Kidney tubule cell (primary cell): ENCODE measurements around the gene TRIM65.
A peak's percentile ranks its signal among the peaks of the same experiment; 100 is the strongest.

Experiments used
- DNase-seq: peaks from one replicate; pipeline ENCODE4 v3.0.0-alpha.2; 2018; ENCODE audit warnings: low spot score

Gene TRIM65

DNA sequence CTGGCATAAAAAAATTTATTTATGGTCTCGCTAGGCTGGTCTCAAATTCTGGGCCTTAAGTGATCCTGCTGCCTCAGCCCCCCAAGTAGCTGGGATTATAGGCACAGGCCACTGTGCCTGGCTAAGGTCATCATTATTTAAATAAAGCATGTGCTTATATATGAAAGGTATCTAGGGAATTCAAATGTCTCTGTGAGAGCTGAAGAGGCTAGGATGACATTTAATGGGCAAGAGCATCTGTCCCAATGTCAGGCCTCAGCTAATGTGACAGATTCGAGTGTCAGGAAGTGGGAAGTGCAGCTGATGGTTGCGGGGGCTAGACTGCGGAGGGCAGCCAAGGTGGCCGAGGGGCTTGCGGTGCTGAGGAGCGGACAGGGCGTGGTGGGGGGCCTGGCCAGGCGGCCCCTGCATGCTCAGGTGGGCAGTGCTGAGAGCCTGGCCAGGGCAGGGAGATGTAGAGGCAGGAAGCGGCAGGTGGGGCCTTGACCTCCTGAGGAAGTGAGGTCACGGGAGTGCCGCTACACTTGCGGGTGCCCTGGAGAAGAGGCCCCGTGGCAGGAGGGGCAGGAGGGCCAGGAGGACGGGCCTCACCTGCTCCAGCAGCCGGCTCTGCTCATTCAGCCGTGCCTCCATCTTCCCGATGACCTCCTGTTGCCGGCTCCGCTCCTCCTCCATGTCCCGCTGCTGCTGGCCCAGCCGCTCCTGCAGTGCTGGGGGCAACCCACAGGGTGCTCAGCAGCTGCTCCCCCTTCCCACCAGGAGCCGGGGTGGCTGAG is 20.6 kb upstream of the TRIM65 start:
- DNase-seq, result no peak

DNA sequence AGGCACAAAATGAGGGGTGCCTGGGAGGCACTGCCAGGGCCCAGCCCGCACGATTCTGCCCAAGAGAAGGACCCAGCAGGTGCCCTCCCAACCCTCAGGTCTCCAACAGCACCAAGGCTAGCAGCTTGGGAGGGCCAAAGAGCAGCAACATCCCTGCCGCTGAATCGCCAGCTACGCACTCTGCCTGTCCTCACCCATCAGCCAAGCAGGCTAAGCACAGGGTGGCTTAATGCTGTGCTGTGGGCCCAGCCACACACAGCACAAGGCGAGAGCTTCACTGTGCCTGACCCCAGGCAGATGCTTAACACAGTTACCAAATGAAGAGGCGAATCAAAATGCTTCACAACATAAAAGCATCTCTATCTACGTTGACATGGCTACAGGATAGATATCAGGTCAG is 18.5 kb upstream of the TRIM65 start:
- no peak for DNase-seq

DNA sequence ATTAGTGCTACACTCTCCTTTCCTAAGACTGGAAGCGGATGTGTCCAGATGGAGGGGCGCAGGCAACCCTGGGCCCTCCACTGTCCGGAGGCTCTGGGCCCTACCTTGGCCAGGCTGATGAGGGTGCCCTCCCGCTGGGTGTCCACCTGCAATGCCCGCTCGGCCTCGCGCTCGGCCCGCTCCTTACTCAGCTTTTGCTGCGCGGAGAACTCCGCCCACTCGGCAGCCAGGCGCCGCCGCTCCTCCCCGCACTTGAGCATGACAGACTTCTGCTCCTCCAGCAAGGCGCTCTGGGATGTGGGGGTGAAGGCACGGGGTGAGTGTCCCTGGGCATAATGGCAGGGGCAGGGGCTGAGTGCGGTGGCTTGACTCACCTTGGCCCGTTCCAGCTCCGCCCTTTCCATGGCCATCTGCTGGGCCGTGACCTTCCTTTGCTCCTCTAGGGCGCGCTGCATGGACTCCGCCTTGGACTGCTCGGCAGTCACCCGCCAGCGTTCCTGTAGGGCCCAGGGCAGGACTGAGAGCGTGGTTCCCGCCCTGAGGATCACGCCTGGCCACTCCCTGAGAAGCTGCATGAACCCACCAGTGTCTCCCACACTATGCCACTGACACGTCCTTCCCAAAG is 18.0 kb upstream of the TRIM65 start:
- no peak for DNase-seq

DNA sequence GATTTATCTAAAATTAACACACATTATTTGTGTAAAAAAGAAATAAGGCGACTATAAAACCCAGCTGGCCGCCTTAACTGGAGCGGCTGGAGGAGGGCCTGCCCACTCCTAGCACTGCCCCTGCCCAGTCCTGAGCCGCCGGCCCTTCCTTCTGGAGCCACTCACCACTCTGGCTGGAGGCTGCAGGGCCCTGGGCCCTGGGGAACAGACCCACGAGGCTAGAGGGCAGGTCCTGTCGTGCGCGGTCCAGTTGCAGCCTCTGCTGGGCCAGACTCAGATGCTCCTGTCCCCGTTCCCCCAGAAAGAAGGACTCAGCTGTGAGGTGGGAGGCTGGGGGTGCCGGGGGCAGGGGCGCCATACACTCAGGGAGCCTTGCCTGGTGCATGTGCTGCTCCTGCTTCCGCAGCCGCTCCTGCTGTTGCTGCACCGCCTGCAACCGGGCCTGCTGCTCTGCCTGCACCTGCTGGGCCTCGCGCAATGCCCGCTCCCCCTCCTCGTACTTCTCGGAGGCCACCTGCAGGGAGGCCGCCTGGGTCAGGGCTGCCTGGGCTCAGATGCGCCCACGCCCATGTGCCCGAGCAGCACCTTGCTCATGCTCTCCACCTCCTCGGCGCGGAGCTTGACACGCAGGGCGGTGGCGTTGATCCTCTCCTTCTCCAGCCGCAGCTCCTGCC is 16.9 kb upstream of the TRIM65 start:
- no peak for DNase-seq

DNA sequence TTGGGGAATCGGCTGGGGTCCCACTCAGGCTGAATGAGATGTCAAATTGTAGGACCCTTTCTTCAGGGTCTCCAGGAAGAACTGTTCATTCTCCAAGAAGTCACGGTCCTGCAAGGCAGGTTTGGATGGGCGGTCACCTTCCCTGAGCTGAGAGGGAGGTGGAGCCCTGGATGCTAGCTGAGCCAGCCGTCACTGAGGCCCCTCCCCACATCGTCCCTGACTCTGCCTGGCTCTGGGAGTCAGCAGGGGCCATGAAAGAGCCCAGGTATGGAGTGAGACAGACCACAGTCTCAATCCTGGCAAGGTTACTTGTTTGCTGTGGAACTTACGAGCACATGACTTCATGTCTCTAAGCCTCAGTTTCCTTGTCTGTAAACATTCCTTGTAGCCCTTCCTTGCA is 13.9 kb upstream of the TRIM65 start:
- no peak for DNase-seq

DNA sequence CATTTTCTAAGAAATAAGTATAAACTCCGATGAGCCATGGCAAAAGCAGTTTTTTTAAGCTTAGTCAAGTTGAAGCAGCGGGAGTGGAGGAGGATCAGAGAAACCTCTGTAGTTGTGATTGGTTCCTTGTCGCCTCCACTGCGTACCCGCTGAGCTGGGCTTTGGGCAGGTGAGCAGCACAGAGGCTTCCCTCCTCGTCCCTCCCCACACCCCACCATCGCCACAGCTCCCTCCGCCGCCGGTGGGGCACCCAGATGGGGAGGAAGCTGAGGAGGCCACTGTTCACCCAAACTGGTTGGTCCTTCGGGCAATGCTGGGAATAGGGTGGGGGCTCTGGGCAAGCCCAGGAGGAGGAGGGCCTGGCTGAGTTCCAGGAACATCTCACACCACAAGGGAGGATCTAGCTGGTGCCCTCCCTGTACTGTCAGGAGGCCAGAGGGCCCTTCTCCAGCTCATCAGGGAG is 13.1 kb upstream of the TRIM65 start:
- DNase-seq, result no peak

DNA sequence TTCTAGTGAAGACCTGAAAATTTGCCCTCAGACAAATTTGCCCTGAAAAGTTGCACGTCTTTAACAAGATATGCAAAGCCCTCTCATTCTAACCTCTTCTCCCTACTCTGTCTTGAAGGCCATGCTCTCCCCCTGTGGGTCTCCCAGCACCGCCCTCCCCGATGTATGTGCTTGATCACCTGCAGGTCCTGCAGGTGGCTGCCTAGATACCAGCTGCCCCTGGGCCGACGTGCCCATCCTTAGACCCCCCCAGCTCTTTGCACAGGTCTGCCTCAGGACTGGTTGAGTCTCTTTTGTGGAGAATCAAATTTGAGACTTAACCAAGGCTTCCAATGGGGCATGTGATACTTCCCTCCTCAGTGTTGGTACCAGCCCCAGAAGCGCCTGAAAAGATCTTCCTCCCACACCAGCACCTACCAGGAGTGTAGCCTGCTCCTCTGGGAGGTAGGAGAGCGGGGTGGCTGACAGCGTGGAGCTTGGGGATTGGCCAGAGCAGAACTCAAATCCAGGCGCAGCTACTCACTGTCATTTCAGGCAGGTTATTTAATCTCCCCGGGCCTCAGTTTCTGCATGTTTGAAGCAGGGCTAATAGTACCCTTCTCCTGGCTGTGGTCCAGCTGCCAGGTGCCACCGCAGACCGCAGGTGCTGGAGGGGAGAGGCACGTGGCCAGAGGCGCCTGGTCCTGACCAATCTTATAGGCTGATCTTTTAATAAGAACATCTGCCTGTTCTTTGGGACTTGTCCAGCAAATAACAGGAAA is 12.5 kb upstream of the TRIM65 start:
- no peak for DNase-seq

DNA sequence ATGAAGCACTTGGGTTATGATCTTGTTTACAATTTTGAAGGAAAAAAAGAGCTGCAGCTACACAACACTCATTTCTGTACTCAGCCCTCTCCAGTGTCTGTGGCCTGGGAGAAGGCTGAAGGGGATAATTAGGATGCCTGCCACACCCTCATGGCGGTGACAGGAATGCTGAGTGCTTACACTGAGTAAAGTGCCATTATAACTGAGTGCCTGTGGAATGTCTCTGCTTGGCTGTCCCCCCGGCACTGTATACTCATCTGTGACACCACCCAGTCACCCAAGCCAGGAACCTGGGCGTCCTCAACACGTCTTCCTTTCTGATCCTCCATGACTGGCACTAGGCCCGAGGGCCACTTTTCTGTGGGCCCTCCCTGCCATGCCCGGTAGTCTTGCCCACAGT is 11.4 kb upstream of the TRIM65 start:
- DNase-seq, result no peak

DNA sequence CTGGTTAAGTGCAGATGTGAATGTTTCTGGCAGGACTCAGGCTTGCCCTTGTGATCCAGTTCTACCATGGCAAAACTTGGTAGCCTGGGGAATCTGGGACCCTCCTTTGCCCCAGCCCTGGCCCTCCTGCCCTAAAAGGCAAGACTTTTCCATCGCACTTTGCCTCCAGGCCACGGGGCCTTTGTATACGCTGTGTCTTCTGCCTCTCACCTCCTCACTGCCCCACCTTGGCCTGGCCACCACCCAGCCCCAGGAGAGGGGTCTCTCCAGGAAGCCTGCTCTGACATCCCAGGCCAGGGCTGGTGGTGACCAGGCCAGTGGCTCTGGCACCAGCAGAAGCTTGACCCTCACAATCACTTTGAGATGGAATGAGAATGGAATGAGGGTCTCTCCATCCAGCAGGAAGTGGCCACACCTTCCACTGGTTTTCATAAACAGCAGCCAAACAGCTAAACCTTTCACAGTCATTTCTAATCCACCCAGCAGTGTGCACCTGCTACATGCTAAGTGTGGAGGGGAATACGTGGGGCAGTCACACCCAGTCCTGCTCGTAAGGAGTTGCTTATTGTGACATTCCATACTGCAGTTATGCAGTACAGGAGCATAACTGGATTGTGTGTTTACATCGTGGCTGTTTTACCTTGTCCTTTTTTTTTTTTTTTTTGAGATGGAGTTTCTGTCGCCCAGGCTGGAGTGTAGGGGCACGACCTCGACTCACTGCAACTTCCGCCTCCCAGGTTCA is 9.6 kb upstream of the TRIM65 start:
- no peak for DNase-seq

DNA sequence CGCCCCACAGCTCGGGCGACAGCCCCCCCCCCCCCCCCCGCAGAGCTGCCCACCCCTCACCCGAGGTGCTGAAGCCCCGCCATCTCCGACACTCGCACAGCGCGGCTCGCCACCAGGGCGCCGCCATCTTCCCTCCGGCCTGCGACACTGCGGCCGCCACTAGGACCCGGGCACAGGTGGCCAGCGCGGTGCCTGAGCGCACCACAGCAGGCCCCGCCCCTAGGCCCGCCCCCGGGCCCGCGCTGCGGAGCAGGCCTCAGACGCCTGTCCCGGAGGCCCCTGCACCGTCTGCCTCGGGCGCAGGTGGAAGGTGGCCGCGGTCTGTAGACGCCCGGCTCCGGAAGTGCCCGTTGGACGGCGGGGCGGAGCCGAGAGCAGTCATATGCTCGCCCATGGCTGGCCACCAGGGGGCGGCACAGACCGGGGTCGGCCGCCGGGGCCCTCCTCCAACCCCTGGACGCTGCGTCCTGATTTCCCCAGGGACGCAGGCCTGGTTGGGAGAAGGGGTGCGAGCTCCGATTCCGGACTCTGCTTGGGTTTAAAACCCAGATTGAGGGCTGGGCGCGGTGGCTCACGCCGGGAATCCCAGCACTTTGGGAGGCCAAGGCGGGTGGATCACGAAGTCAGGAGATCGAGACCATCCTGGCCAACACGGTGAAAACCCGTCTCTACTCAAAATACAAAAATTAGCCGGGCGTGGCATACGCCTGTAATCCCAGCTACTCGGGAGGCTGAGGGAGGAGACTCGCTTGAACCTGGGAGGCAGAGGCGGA is 8.2 kb upstream of the TRIM65 start, which contains the start of gene MRPL38:
Gene MRPL38 (minus strand): TSS at position 136 of the 773 bp plus-strand sequence. CDS start 9 bp downstream, at position 127.
- peak; percentile 98 for DNase-seq

DNA sequence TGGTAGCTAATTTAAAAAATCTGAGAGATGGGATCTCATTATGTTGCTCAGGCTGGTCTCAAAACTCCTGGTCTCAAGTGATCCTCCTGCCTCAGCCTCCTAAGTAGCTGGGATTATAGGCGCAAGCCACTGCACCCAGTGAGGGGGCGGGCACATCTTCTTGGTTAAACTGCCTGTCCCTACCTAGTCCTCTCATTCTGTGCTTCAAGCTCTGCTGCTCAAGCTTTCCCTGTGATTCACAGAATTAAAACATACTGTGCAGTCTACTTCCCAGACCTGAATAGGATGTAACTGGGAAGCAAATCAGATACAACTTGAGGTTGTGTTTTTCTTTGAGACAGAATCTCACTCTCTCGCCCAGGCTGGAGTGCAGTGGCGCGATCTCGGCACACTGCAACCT is 5.7 kb upstream of the TRIM65 start:
- peak; percentile 83 for DNase-seq

DNA sequence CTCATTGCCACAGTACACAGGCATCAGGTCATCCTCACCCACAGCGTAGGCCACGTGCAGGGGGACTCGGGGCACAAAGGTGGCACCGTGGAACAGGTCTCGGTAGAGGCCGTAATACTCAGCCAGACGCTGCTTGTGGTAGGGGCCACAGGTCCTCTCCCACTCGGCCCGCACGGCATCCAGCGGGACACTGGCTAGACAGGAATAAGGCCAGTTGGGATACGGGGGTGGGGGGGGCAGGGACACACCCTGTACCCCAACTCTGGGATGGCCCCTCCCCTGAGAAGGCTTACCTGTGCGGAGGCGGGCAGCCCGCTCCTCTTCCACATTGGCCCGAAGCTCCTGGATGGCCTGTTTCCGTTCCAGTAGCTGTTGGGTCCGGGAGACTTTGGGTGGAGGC is 5.0 kb upstream of the TRIM65 start:
- DNase-seq, result no peak

DNA sequence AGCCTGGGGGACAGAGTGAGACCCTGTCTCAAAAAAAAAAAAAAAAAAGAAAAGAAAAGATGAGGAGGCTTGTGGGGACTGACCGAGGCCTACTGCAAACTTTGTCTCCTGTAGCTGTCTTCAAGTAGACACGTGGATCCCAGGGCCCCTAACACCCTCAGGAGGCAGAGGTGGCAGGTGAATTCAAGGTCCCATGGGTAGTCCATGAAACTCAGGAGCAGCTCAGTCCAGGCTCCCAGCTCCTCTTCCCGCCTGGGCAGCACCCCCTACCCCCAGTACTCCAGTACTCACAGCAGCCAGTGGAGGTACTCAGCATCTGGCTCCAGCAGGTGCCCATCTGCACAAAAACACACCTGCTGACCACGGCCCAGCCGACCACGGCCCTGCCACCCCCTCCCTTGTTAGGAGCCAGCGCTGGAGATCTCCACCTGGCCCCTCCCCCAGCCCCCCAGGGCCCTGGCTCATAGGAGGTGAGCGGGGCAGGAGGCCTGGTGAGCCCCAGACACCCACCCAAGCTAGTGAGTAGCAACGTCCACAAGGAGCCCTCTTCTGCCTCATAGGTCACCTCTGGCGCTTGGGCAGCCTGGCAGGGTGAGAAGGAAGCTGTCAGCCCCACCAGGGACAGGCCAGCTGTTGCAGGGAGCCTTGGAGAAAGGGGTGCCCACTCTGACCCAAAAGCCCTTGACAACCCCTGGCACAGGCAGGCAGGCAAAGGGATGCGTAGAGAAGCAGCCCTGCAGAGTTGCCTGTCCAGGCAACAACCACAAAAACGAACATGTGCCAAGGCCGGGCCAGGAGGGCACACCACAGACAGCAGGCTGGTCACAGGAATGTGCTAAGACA is 4.2 kb upstream of the TRIM65 start:
- no peak for DNase-seq

DNA sequence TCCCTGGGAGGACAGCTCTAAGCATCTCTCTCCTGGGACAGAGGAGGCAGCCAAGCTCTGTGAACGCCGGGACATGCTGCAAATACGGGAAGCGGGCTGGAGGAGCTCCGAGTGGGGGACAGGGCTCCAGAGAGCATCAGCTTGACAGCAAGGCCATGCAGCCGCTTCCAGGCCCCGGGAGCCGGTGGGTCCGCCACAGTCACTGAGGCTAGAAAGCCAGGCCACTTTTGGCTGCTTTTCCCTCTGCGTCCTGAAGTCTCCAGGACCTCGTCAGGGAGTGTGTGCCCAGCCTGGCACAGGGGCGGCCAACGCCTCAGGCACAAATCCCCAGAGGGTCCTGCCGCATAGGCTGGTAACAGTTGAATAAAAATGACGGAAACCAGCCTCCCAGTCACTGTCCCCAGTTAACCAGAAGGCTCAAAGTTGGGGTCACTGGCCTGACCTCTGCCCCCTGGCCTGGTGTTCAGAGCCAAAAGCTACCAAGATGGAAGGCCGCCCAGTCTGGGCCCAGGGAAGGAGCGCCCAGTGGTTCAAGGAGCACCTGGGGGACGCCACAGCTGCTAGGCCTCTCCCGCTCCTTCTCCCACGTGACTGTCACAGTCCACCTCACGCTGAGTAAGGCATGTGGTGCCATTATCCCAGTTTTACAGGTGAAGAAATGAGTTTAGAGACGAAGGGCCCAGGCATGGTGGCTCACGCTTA is 3.2 kb upstream of the TRIM65 start:
- no peak for DNase-seq

DNA sequence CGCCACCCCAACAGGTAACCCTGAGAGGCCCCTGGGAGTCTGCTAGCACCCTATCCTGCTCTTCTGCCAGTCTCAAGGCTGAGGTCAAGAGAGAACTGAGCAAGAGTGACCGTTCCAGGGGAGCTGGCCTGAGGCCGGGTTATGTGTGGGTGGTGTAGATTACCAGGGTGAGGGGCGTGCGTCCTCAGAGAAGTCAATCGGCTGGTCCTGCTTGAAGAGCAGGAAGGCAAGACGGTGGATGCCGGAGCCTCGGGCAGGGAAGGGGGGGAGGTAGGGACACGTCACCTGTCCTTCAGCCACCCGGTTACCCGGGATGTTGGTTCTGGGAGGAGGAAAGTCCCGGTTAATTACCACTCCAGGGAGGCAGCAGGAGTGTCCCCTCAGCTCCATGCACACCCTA is 2.6 kb upstream of the TRIM65 start:
- no peak for DNase-seq

DNA sequence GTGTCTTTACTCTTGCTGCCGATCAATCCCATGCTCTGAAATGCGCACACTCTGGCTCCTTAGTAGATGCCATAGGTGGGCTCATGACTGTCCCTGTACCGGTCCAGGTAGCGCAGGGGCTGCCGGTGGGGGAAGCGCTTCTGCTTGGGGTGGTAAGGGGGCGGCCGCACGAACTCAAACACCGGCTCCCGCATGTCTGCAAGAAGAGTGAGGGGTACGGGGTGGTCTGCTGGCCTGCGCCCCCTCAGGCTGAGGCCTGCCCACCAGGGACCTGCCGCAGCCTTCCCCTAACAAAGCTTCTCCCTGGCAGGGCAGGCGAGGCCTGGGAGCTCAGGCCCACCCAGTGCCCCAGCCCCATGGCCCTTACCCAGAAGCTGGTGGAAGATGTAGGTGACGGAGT is 2.0 kb upstream of the TRIM65 start:
- DNase-seq, result no peak

DNA sequence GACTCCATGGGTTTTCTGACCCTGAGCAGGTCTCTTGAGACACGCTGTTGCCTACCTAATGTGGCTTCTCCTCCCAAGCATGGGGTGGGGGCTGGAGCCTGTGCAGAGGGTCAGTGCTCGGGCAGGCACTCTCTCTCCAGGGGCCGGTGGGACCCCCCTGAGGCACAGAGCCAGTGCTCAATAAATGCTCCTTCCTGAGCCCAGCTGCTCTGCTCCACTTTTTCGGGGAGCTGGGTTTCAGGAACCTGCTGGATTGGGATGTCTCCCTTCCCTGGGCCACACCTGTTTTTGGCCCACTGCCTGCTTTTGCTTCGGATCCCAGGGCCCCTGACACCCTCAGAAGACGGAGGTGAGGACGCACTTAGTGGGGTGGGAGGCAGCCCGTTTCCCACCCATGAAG is 1.3 kb upstream of the TRIM65 start:
- no peak for DNase-seq

DNA sequence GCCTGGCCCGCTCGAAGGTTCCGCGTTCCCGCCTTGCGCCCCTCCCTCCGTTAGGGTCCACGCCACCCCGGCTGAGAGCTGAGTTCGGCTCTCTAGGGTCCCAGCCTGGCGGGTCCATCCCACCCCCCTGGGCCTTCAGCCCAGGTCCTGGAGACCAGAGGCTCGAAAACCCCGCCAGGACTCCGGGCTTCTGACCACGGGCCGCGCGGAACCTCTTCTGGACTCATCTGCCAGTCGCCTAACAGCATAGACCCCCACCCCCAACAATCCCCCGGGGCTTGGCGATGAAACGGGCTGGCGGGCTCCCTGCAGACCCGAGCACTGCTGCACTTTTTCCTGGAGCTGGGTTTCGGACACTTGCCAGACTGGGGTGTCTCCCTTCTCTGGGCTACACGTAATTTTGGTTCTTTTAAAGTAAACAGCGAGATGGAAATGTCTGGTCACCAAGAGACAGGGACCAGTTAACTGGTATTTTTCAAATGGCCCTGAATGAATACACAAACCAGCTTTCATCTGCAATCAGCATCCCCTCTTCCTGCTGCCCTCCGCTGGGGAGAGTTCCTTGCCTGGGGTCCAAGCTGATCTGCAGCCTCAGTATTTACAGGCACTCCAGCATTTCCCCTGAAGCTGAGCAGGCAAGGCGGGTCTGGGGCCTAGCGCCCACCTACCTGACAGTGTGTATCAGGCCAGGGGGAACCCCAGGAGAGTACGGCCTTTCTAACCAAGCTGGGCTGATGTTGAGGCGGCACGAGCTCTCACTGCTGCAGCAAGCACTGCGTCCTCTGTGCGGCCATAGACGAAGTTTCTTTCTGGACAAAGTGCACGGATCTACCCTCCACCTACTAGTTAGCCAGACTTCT is 639 bp upstream of the TRIM65 start:
- no peak for DNase-seq
